Measurements from ENCODE around the gene TNNT3.

DNA sequence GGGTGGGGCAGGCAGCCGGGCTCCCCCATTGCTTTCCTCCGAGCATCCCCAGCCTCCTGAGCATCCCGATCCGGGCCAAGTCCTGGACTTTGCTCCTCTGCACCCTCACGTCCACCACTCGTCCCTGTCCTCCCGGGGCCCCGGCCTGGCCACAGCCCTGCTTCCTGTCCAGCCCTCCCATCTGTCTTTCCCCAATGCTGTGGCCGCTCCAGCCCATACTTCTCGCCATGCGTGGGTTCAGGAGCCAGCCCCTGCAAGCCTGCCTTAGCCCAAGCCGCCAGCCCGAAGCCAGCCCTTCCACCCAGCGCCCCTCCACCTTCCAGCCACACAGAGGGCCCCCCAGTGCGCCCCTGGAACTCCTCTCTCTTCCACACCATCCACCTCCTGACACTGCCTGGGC, 51.5 kb downstream of the TNNT3 start:
- no peak for TF ChIP-seq EZH2 (IDR thresholded peaks at IDR 0.05; ENCODE audit: insufficient read depth, poor library complexity, severe bottlenecking)
- no peak for TF ChIP-seq EZH2phosphoT487 (IDR thresholded peaks at IDR 0.05; ENCODE audit: insufficient read depth, low read depth)
